ENCODE data around the gene PACS2. TPM values are rescaled to one million over a fixed set of nuclear protein-coding genes. Genes with fewer than 3 reads are reported as not detected.

PACS2 gene
- total RNA-seq, 1 donor from 2014 or later = 22.5 TPM

DNA sequence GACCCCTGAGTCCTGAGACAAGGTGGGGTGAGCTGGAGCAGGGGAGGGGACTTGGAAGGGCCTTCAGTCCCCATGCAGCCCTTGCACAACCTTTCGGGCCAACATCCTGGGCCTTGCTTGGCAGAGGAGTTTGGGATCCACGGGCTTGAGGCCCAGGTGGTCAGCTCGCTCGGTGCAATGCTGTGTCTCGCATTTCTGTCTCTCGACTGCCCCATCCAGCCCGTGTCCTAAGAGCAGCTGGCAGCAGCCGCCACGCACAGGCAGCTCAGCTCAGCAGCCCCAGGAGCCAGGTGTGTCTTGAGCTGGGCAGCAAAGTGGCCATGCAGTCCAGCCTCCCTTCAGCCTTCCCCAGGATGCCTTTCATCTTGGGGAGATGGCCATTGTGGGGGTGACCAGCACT lies 10.8 kb downstream of the PACS2 start:
- H3K4me2 ChIP-seq = no peak overlapping the region
- no peak overlapping the region for H3K4me3 Mint-ChIP-seq
- H3K27ac Mint-ChIP-seq = no peak overlapping the region
- H3K27me3 ChIP-seq = no peaks in the 10 kb centered on the region
- H3K4me3 ChIP-seq = no peak overlapping the region
- peaks cover 12% of the 10 kb centered on the region for H3K36me3 Mint-ChIP-seq
- H3K79me2 ChIP-seq (ENCODE audit: low read depth) = peaks cover 46% of the 10 kb centered on the region
- peaks cover 32% of the 10 kb centered on the region for H3K4me1 ChIP-seq
- peaks cover 17% of the 10 kb centered on the region for H3F3A ChIP-seq (ENCODE audit: low read depth)
- no peak overlapping the region for H2AFZ ChIP-seq (replicated peaks)
- H3K27me3 Mint-ChIP-seq (ENCODE audit: insufficient read depth, low read depth) = peaks cover 7% of the 10 kb centered on the region
- no peak for TF ChIP-seq EZH2phosphoT487 (IDR thresholded peaks at IDR 0.05)
- TF ChIP-seq EZH2 (IDR thresholded peaks at IDR 0.05) = no peak
- TF ChIP-seq, protein P1, sequence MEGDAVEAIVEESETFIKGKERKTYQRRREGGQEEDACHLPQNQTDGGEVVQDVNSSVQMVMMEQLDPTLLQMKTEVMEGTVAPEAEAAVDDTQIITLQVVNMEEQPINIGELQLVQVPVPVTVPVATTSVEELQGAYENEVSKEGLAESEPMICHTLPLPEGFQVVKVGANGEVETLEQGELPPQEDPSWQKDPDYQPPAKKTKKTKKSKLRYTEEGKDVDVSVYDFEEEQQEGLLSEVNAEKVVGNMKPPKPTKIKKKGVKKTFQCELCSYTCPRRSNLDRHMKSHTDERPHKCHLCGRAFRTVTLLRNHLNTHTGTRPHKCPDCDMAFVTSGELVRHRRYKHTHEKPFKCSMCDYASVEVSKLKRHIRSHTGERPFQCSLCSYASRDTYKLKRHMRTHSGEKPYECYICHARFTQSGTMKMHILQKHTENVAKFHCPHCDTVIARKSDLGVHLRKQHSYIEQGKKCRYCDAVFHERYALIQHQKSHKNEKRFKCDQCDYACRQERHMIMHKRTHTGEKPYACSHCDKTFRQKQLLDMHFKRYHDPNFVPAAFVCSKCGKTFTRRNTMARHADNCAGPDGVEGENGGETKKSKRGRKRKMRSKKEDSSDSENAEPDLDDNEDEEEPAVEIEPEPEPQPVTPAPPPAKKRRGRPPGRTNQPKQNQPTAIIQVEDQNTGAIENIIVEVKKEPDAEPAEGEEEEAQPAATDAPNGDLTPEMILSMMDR (IDR thresholded peaks at IDR 0.05) = no peak
- no peaks in the 10 kb centered on the region for H3K36me3 ChIP-seq
- DNase-seq (ENCODE audit: low spot score) = peak; percentile 1
- no peak overlapping the region for H3K9ac ChIP-seq
- no peaks in the 10 kb centered on the region for H3K9me3 ChIP-seq (ENCODE audit: low read depth)
- H3K27ac ChIP-seq = no peak overlapping the region
- H3K4me1 Mint-ChIP-seq = peaks cover 44% of the 10 kb centered on the region
- H4K20me1 ChIP-seq (ENCODE audit: low read depth) = peaks cover 80% of the 10 kb centered on the region
- no peaks in the 10 kb centered on the region for H3K9me3 Mint-ChIP-seq

DNA sequence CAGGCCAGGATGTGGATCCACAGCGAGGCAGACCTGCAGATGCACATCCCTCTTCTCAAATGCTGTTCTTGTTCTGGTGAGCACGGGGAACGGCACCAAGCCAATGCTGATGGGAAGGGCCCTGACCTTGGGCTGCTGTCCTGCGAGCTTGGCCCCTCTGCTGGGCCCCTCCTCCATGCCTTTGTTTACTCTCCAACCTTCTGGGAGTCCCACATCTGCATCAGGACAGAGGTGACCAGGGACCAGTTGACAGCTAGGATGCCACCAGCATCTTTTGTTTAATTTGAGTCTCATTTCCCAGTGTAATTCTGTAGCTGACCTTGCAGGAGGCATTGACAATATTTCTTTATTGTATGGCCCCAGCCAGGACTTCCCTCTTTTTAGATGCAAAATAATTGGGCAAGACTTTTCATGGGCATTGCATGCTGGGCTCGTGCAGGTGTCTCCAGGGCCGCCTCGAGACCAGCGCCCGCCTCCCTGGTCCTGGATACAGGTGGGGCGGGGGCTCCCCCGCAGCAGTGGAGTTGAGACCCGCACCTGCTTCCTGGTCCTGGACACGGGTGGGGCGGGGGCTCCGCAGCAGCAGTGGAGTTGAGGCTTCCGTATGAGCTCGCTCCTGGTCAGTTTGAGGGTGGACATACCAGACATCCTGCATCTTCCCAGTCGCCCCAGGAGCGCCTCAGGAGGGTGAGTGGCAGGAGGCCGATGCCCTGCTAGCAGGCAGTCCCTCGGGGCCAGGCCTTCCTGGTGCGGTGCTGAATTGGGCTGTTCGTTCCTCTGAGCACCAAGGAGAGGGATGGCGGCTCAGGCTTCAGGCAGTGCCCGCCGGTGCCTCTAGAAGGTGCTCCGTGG lies 11.4 kb downstream of the PACS2 start:
- Histone ChIP-seq H2AFZ (replicated peaks) (no peak overlapping the region), H3K36me3 (no peaks in the 10 kb centered on the region), H3K79me2 (ENCODE audit: low read depth) (peaks cover 40% of the 10 kb centered on the region), H3K4me1 (peaks cover 32% of the 10 kb centered on the region), H4K20me1 (ENCODE audit: low read depth) (peaks cover 77% of the 10 kb centered on the region), H3F3A (ENCODE audit: low read depth) (peaks cover 17% of the 10 kb centered on the region), H3K27ac (no peak overlapping the region), H3K27me3 (no peaks in the 10 kb centered on the region), H3K9ac (no peak overlapping the region), H3K4me2 (no peak overlapping the region), H3K9me3 (ENCODE audit: low read depth) (no peaks in the 10 kb centered on the region), H3K4me3 (no peak overlapping the region)
- no peak overlapping the region for H3K4me3 Mint-ChIP-seq
- H3K27me3 Mint-ChIP-seq (ENCODE audit: insufficient read depth, low read depth) = peaks cover 7% of the 10 kb centered on the region
- H3K36me3 Mint-ChIP-seq = peaks cover 10% of the 10 kb centered on the region
- DNase-seq (ENCODE audit: low spot score) = no peak
- H3K4me1 Mint-ChIP-seq = peaks cover 48% of the 10 kb centered on the region
- no peaks in the 10 kb centered on the region for H3K9me3 Mint-ChIP-seq
- H3K27ac Mint-ChIP-seq = no peak overlapping the region
- TF ChIP-seq, protein P1 (IDR thresholded peaks at IDR 0.05) = no peak
- TF ChIP-seq EZH2phosphoT487 (IDR thresholded peaks at IDR 0.05) (no peak), EZH2 (IDR thresholded peaks at IDR 0.05) (no peak)

DNA sequence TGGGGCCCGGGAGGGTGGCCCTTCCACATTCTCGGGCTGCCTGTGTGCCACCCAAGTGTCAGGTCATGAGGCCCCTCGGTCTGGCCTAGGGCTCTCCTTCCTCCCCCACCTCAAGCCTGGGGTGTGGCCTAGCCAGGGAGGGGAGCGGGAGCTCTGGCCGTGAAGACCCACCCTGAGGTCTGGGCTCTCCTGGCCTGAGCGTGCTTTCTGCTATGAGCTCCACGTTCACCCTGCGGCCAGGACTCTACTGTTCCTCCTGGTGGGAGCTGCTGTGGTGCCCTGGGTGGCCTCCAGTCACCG lies 12.0 kb downstream of the PACS2 start:
- no peaks in the 10 kb centered on the region for H3K36me3 ChIP-seq
- Mint-ChIP-seq H3K9me3 (peaks cover 4% of the 10 kb centered on the region), H3K4me3 (no peak overlapping the region), H3K27me3 (ENCODE audit: insufficient read depth, low read depth) (peaks cover 7% of the 10 kb centered on the region), H3K27ac (no peak overlapping the region), H3K36me3 (peaks cover 10% of the 10 kb centered on the region), H3K4me1 (peaks cover 51% of the 10 kb centered on the region)
- H3K9ac ChIP-seq = no peak overlapping the region
- peaks cover 17% of the 10 kb centered on the region for H3F3A ChIP-seq (ENCODE audit: low read depth)
- no peak overlapping the region for H3K4me2 ChIP-seq
- no peak overlapping the region for H3K27ac ChIP-seq
- no peak overlapping the region for H2AFZ ChIP-seq (replicated peaks)
- DNase-seq (ENCODE audit: low spot score) = peak; percentile 1
- no peaks in the 10 kb centered on the region for H3K9me3 ChIP-seq (ENCODE audit: low read depth)
- peaks cover 34% of the 10 kb centered on the region for H3K79me2 ChIP-seq (ENCODE audit: low read depth)
- TF ChIP-seq EZH2 (IDR thresholded peaks at IDR 0.05) (no peak), EZH2phosphoT487 (IDR thresholded peaks at IDR 0.05) (no peak)
- TF ChIP-seq, protein P1 (IDR thresholded peaks at IDR 0.05) = no peak
- no peaks in the 10 kb centered on the region for H3K27me3 ChIP-seq
- peaks cover 32% of the 10 kb centered on the region for H3K4me1 ChIP-seq
- no peak overlapping the region for H3K4me3 ChIP-seq
- H4K20me1 ChIP-seq (ENCODE audit: low read depth) = peaks cover 77% of the 10 kb centered on the region
